GM13976 (cell line): ENCODE measurements around the gene MS4A18.

ENCODE experiments used
- DNase-seq: peaks from one replicate; pipeline ENCODE4 v3.0.0; 2012; ENCODE audit warnings: low spot score
- CTCF ChIP-seq: IDR thresholded peaks from 2 replicates; pipeline ENCODE4 v1.5.1; 2012; ENCODE audit warnings: borderline replicate concordance, mild to moderate bottlenecking; ENCODE audit not compliant: insufficient read depth; ENCODE audit errors: extremely low read depth, missing control alignments, control extremely low read depth
- in situ Hi-C: fragments of 300-500 bp; cut with MboI; formaldehyde crosslinking; loops from one replicate; pipeline ENCODE4 v1.12.0; 2022; ENCODE audit warnings: low sequenced_read_pairs, mixed read lengths, inconsistent platforms; ENCODE audit not compliant: unreplicated experiment

Gene MS4A18

GRCh38 chr11:60769811-60770210, 45.3 kb downstream of the MS4A18 start:
- no peak for DNase-seq
- TF ChIP-seq CTCF: no peak
- in situ Hi-C loops: loop anchor here (10.0 kb wide), 1 partner anchor 125 kb away; no protein-coding TSS in a partner anchor

GRCh38 chr11:60771146-60771545, 46.6 kb downstream of the MS4A18 start:
- no peak for TF ChIP-seq CTCF
- in situ Hi-C loops: loop anchor here (10.0 kb wide), 1 partner anchor 124 kb away; no protein-coding TSS in a partner anchor
- no peak for DNase-seq

GRCh38 chr11:60771879-60772525, 47.5 kb downstream of the MS4A18 start:
- in situ Hi-C loops: loop anchor here (10.0 kb wide), 1 partner anchor 123 kb away; no protein-coding TSS in a partner anchor
- TF ChIP-seq CTCF: no peak
- no peak for DNase-seq

- in situ Hi-C loops: loop anchor here (10.0 kb wide), 1 partner anchor 122 kb away; no protein-coding TSS in a partner anchor
- no peak for TF ChIP-seq CTCF
- no peak for DNase-seq
Measured at GRCh38 chr11:60772666-60773065, 48.1 kb downstream of the MS4A18 start.

GRCh38 chr11:60774726-60775125, 50.2 kb downstream of the MS4A18 start:
- DNase-seq: no peak
- in situ Hi-C loops: loop anchor here (10.0 kb wide), 1 partner anchor 120 kb away; no protein-coding TSS in a partner anchor
- TF ChIP-seq CTCF: no peak

- DNase-seq: peak; percentile 88
- in situ Hi-C loops: loop anchor here (10.0 kb wide), 1 partner anchor 119 kb away; no protein-coding TSS in a partner anchor
- peak; percentile 70 for TF ChIP-seq CTCF
Measured at GRCh38 chr11:60775420-60775961, 51.0 kb downstream of the MS4A18 start.
